G401 (cell line): ENCODE results near the gene RRAS. TPM values are rescaled to one million over a fixed set of nuclear protein-coding genes. Genes with fewer than 3 reads are reported as not detected.

Experiments
- DNase-seq: peaks from one replicate; pipeline ENCODE4 v3.0.0-alpha.2; 2015; ENCODE audit warnings: low spot score
- in situ Hi-C: cut with HindIII; loops from 2 replicates; pipeline ENCODE4 v1.10.0; 2016; ENCODE audit warnings: low sequenced_read_pairs, mixed read lengths
- total RNA-seq: library from RNA; depleted of rRNA; stranded (reverse); fragments of >200 nt; shearing (Covaris generic); gene quantifications from 2 replicates; pipeline ENCODE4 v1.2.3, GENCODE V29; 2014

Gene RRAS
- total RNA-seq, 1 experiment from 2014 or later: 116 TPM

- in situ Hi-C loops: loop anchor here (10.0 kb wide), 1 partner anchor 163 kb away; the partner anchor contains the start of gene FCGRT
- DNase-seq: peak; percentile 77
These were observed 38.1 kb upstream of the RRAS start for GRCh38 chr19:49677901-49678674.

GRCh38 chr19:49677231-49677900, 37.4 kb upstream of the RRAS start, which contains the start of gene PRMT1:
Gene PRMT1 (plus strand): TSS chr19:49677271. CDS start chr19:49677281, 10 bp downstream.
- DNase-seq: no peak
- in situ Hi-C loops: loop anchor here (10.0 kb wide), 1 partner anchor 163 kb away; the partner anchor contains the start of gene FCGRT

GRCh38 chr19:49676784-49677230, 36.9 kb upstream of the RRAS start:
- DNase-seq: peak; percentile 100
- in situ Hi-C loops: loop anchor here (10.0 kb wide), 1 partner anchor 162 kb away; the partner anchor contains the start of gene FCGRT

GRCh38 chr19:49676136-49676783, 36.3 kb upstream of the RRAS start:
- in situ Hi-C loops: loop anchor here (10.0 kb wide), 1 partner anchor 161 kb away; the partner anchor contains the start of gene FCGRT
- DNase-seq: no peak

GRCh38 chr19:49672131-49672919, 32.4 kb upstream of the RRAS start:
- DNase-seq: peak; percentile 82
- in situ Hi-C loops: loop anchor here (10.0 kb wide), 1 partner anchor 158 kb away; the partner anchor contains the start of gene FCGRT

GRCh38 chr19:49669516-49669915, 29.6 kb upstream of the RRAS start:
- in situ Hi-C loops: no loop called here
- DNase-seq: no peak

GRCh38 chr19:49667473-49667872, 27.5 kb upstream of the RRAS start:
- no peak for DNase-seq
- in situ Hi-C loops: no loop called here

GRCh38 chr19:49666120-49666444, 26.1 kb upstream of the RRAS start:
- no peak for DNase-seq
- in situ Hi-C loops: no loop called here

GRCh38 chr19:49665351-49666119, 25.6 kb upstream of the RRAS start, which contains the start of the genes BCL2L12 and IRF3:
Gene BCL2L12 (plus strand): TSS chr19:49665933. CDS start chr19:49666693, 760 bp downstream.
Gene IRF3 (minus strand): TSS chr19:49665857. CDS start chr19:49664838, 1,019 bp downstream.
- in situ Hi-C loops: no loop called here
- peak; percentile 93 for DNase-seq

GRCh38 chr19:49665036-49665350, 25.1 kb upstream of the RRAS start:
- in situ Hi-C loops: no loop called here
- DNase-seq: no peak

GRCh38 chr19:49664171-49665035, 24.5 kb upstream of the RRAS start:
- DNase-seq: peak; percentile 87
- in situ Hi-C loops: no loop called here

- in situ Hi-C loops: no loop called here
- DNase-seq: no peak
These were observed 23.3 kb upstream of the RRAS start for GRCh38 chr19:49663224-49663623.

GRCh38 chr19:49662011-49662410, 22.1 kb upstream of the RRAS start:
- in situ Hi-C loops: no loop called here
- DNase-seq: no peak

GRCh38 chr19:49660338-49660961, 20.5 kb upstream of the RRAS start:
- DNase-seq: no peak
- in situ Hi-C loops: no loop called here

- in situ Hi-C loops: no loop called here
- no peak for DNase-seq
These were observed 18.9 kb upstream of the RRAS start for GRCh38 chr19:49658566-49659442.

GRCh38 chr19:49658139-49658517, 18.2 kb upstream of the RRAS start:
- in situ Hi-C loops: no loop called here
- no peak for DNase-seq
